ENCODE measurements around the gene INPP5E.

The INPP5E gene

GRCh38 chr9:136439481-136440408, at the start of gene INPP5E:
Gene INPP5E, minus strand, starts transcription at chr9:136439845. Its CDS starts 426 bp downstream, at chr9:136439419.
- DNase-seq, result peak; percentile 85

GRCh38 chr9:136488247-136489214, 48.9 kb upstream of the INPP5E start:
- DNase-seq, result peak; percentile 72

- DNase-seq, result no peak
Measured at GRCh38 chr9:136487672-136488071, 48.0 kb upstream of the INPP5E start.

GRCh38 chr9:136486823-136487620, 47.4 kb upstream of the INPP5E start:
- no peak for DNase-seq

- no peak for DNase-seq
Measured at GRCh38 chr9:136486131-136486530, 46.5 kb upstream of the INPP5E start.

GRCh38 chr9:136485049-136486045, 45.7 kb upstream of the INPP5E start:
- peak; percentile 88 for DNase-seq

GRCh38 chr9:136484153-136485048, 44.8 kb upstream of the INPP5E start:
- peak; percentile 45 for DNase-seq

- peak; percentile 96 for DNase-seq
Measured at GRCh38 chr9:136483589-136484152, 44.0 kb upstream of the INPP5E start.

GRCh38 chr9:136482793-136483588, 43.3 kb upstream of the INPP5E start, which contains the start of gene SEC16A:
Gene SEC16A, minus strand, starts transcription at chr9:136483040. Its CDS starts 5,425 bp downstream, at chr9:136477615.
- peak; percentile 100 for DNase-seq

GRCh38 chr9:136482046-136482792, 42.6 kb upstream of the INPP5E start:
- no peak for DNase-seq

- no peak for DNase-seq
Measured at GRCh38 chr9:136481558-136481957, 41.9 kb upstream of the INPP5E start.

GRCh38 chr9:136476369-136477150, 36.9 kb upstream of the INPP5E start:
- DNase-seq, result no peak

GRCh38 chr9:136474974-136475865, 35.6 kb upstream of the INPP5E start:
- no peak for DNase-seq

GRCh38 chr9:136474021-136474640, 34.5 kb upstream of the INPP5E start:
- DNase-seq, result no peak

GRCh38 chr9:136473354-136473721, 33.7 kb upstream of the INPP5E start:
- no peak for DNase-seq
